Measurements from ENCODE around the gene PSMB2. TPM values are rescaled to one million over a fixed set of nuclear protein-coding genes. Genes with fewer than 3 reads are reported as not detected.
"Not testable (repeated sequence)": the region's sequence is repeated elsewhere in the genome, so short reads cannot be mapped to it uniquely, and the experiment has no call there.

PSMB2 gene
- 59.1 TPM for polyA plus RNA-seq
- long read RNA-seq, donor 1, transcript PSMB2-201 (6 exons, 2,701 nt): major isoform, 24 of 24 reads
- long read RNA-seq, donor 1, partial matches to known transcripts: 0 of 24 reads
- long read RNA-seq, donor 1, other reads (novel, unspliced or antisense): 0 of 24 reads
- long read RNA-seq, donor 2, transcript PSMB2-201 (6 exons, 2,701 nt): major isoform, 54 of 60 reads
- long read RNA-seq, donor 2, partial matches to known transcripts: 6 of 60 reads
- long read RNA-seq, donor 2, other reads (novel, unspliced or antisense): 0 of 60 reads
- long read RNA-seq, donor 3: 0 reads
- long read RNA-seq, donor 4, transcript PSMB2-201 (6 exons, 2,701 nt): major isoform, 5 of 5 reads
- long read RNA-seq, donor 4, partial matches to known transcripts: 0 of 5 reads
- long read RNA-seq, donor 4, other reads (novel, unspliced or antisense): 0 of 5 reads
- long read RNA-seq, donor 5, transcript PSMB2-201 (6 exons, 2,701 nt): major isoform, 34 of 34 reads
- long read RNA-seq, donor 5, partial matches to known transcripts: 0 of 34 reads
- long read RNA-seq, donor 5, other reads (novel, unspliced or antisense): 0 of 34 reads
- long read RNA-seq, donor 6, transcript PSMB2-201 (6 exons, 2,701 nt): major isoform, 44 of 44 reads
- long read RNA-seq, donor 6, partial matches to known transcripts: 0 of 44 reads
- long read RNA-seq, donor 6, other reads (novel, unspliced or antisense): 0 of 44 reads
- long read RNA-seq, donor 7, transcript PSMB2-201 (6 exons, 2,701 nt): major isoform, 28 of 33 reads
- long read RNA-seq, donor 7, partial matches to known transcripts: 5 of 33 reads
- long read RNA-seq, donor 7, other reads (novel, unspliced or antisense): 0 of 33 reads
- long read RNA-seq, donor 8, transcript PSMB2-201 (6 exons, 2,701 nt): major isoform, 85 of 85 reads
- long read RNA-seq, donor 8, partial matches to known transcripts: 0 of 85 reads
- long read RNA-seq, donor 8, other reads (novel, unspliced or antisense): 0 of 85 reads
- long read RNA-seq, donor 9, transcript PSMB2-201 (6 exons, 2,701 nt): major isoform, 58 of 69 reads
- long read RNA-seq, donor 9, partial matches to known transcripts: 11 of 69 reads
- long read RNA-seq, donor 9, other reads (novel, unspliced or antisense): 0 of 69 reads
- long read RNA-seq, donor 10, transcript PSMB2-201 (6 exons, 2,701 nt): major isoform, 78 of 78 reads
- long read RNA-seq, donor 10, partial matches to known transcripts: 0 of 78 reads
- long read RNA-seq, donor 10, other reads (novel, unspliced or antisense): 0 of 78 reads
- long read RNA-seq, donor 11, transcript PSMB2-201 (6 exons, 2,701 nt): major isoform, 42 of 42 reads
- long read RNA-seq, donor 11, partial matches to known transcripts: 0 of 42 reads
- long read RNA-seq, donor 11, other reads (novel, unspliced or antisense): 0 of 42 reads

DNA sequence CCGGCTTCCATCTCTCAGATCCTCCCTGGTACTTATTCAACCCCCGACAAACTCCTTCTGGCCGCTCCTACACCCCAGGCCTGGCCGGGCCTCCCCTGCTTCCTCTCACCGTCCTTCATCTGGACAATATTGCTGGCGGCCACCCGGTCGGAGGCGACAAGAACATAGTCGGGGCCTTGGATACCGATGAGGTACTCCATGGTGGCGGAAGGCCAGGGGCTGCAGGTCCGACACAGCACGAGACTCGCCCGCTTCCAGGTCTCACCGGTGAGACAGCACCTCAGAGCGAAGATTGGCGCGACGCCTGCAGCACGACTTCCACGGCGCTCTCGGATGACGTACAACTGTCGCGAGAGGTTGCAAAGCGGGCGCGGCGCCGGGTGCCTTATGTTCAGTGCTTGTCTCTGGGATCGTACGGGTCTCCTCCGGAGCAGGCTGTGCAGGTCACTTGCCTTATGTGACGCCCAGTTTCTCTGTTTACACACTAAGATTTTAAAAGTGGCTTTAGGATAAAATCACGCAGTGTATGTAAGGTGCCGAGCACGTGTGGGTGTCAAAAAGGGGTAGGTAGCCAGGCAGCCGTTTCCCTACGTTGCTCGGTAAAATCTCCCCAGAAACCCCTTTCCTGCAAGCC, at the start of gene PSMB2:
Gene PSMB2, minus strand, starts transcription at position 294 of the 634 bp plus-strand sequence. Its CDS starts 94 bp downstream, at position 200.
- H3K4me3 ChIP-seq (ENCODE audit: low read length): peak within 1 kb of the TSS; percentile 96
- peak within 1 kb of the TSS; percentile 100 for H3K27ac ChIP-seq (ENCODE audit: low read length)
- H3K4me1 ChIP-seq (ENCODE audit: control insufficient read depth, insufficient read depth, low read length): no peaks in the 10 kb centered on the region
- H3K9me3 ChIP-seq (ENCODE audit: control insufficient read depth, low read depth, low read length): no peaks in the 10 kb centered on the region
- DNase-seq: peak; percentile 97 to 99
- no CpG with 5 or more reads among the region's 43 CpGs for WGBS (ENCODE audit: insufficient coverage, low lambda C conversion rate)
- H3K27me3 ChIP-seq (ENCODE audit: control insufficient read depth, insufficient read depth, low read length): peaks cover 18% of the 10 kb centered on the region
- H3K36me3 ChIP-seq (ENCODE audit: control insufficient read depth, insufficient read depth, low read length): no peaks in the 10 kb centered on the region

DNA sequence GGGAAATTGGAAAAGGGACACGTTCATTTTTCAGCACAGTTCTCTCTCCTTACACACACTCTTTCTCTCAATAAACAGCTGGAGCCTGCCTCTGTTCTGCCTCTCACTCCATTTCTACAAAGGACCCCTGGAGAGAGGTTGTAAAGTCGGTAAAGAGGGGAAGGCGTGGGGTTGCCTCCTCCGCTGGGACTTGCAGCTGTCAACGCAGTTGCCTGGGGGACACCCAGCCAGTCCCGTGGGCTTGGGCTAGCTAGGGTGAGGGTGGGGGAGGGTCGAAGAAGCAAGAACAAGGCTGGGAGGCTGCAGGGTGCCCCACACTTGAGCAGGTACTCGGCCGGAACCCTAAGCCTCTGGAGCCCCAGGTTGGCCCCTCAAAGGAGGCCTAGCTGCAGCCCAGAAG, 49.8 kb upstream of the PSMB2 start:
- WGBS (ENCODE audit: insufficient coverage, low lambda C conversion rate): no CpG with 5 or more reads among the region's 9 CpGs
- H3K27me3 ChIP-seq (ENCODE audit: control insufficient read depth, insufficient read depth, low read length): peaks cover 29% of the 10 kb centered on the region

DNA sequence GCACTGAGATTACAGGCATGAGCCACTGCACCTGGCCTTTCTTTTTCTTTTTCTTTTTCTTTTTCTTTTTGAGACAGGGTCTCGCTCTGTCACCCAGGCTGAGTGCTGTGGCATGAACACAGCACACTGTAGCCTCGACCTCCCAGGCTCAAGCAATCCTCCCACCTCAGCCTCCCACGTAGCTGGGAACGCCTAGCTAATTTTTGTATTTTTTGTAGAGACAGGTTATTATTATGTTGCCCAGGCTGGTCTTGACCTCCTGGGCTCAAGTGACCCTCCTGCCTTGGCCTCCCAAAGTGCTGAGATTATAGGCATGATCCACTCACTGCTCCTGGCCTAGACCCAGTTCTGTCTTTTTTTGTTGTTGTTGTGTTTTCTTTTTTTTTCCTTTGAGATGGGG, 48.8 kb upstream of the PSMB2 start:
- 83% methylated on average over 1 of the region's 4 CpGs for WGBS (ENCODE audit: insufficient coverage, low lambda C conversion rate)
- not testable (repeated sequence) for H3K9me3 ChIP-seq (ENCODE audit: control insufficient read depth, low read depth, low read length); H3K4me1 ChIP-seq (ENCODE audit: control insufficient read depth, insufficient read depth, low read length); H3K4me3 ChIP-seq (ENCODE audit: low read length); H3K36me3 ChIP-seq (ENCODE audit: control insufficient read depth, insufficient read depth, low read length); DNase-seq; H3K27ac ChIP-seq (ENCODE audit: low read length)
- peaks cover 31% of the 10 kb centered on the region for H3K27me3 ChIP-seq (ENCODE audit: control insufficient read depth, insufficient read depth, low read length)

More for the DNA sequence above, 49.8 kb upstream of the PSMB2 start:
- no peak overlapping the region for H3K4me3 ChIP-seq (ENCODE audit: low read length)
- no peaks in the 10 kb centered on the region for H3K36me3 ChIP-seq (ENCODE audit: control insufficient read depth, insufficient read depth, low read length)
- no peaks in the 10 kb centered on the region for H3K9me3 ChIP-seq (ENCODE audit: control insufficient read depth, low read depth, low read length)
- DNase-seq: no peak
- no peak overlapping the region for H3K27ac ChIP-seq (ENCODE audit: low read length)
- no peaks in the 10 kb centered on the region for H3K4me1 ChIP-seq (ENCODE audit: control insufficient read depth, insufficient read depth, low read length)

DNA sequence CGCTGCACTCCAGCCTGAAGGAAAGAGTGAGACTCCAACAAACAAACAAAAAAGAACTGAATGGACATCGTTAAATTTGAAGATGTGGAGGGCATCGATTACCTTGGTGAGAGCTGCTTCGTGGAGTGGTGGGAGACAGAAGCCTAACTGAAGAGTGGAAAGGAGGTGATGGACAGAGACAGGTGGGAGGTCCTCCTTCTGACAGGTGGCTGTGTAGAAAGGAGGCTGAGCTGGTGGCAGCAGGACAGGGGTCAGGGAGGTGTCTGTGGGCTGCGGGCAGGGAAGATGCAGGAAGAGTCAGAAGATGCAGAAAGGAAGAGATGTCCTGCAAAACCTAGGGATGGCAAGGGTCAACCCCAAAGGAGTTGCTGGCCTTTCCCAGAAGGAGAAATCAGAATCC, 46.8 kb upstream of the PSMB2 start:
- Histone ChIP-seq H3K27me3 (ENCODE audit: control insufficient read depth, insufficient read depth, low read length) (peaks cover 49% of the 10 kb centered on the region), H3K36me3 (ENCODE audit: control insufficient read depth, insufficient read depth, low read length) (no peaks in the 10 kb centered on the region), H3K4me3 (ENCODE audit: low read length) (no peak overlapping the region), H3K4me1 (ENCODE audit: control insufficient read depth, insufficient read depth, low read length) (no peaks in the 10 kb centered on the region), H3K9me3 (ENCODE audit: control insufficient read depth, low read depth, low read length) (no peaks in the 10 kb centered on the region), H3K27ac (ENCODE audit: low read length) (no peak overlapping the region)
- WGBS (ENCODE audit: insufficient coverage, low lambda C conversion rate): no CpG with 5 or more reads among the region's 5 CpGs
- no peak for DNase-seq

DNA sequence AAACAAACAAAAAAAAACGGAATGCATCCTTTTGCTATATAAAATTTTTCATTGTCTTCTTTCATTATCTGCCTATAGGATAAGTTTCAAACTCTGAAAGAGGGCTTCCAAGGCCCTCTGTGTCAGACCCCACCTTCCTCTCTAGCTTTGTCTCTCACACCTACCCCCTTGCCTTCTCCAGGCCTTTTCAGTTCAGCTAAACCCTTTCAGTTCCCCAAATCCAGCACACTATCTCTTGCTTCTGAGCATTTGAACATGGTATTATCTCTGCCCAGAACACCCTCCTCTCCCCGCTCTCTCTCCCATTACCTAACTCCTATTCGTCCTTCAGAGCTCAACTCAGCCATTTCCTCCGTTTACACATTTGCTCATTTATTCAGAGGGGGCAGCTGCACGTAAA, 41.7 kb upstream of the PSMB2 start:
- WGBS (ENCODE audit: insufficient coverage, low lambda C conversion rate): 50% methylated on average over 2 of the region's 5 CpGs
- H3K9me3 ChIP-seq (ENCODE audit: control insufficient read depth, low read depth, low read length): no peaks in the 10 kb centered on the region
- peaks cover 33% of the 10 kb centered on the region for H3K27me3 ChIP-seq (ENCODE audit: control insufficient read depth, insufficient read depth, low read length)
- no peaks in the 10 kb centered on the region for H3K4me1 ChIP-seq (ENCODE audit: control insufficient read depth, insufficient read depth, low read length)
- no peak for DNase-seq
- H3K4me3 ChIP-seq (ENCODE audit: low read length): no peak overlapping the region
- no peaks in the 10 kb centered on the region for H3K36me3 ChIP-seq (ENCODE audit: control insufficient read depth, insufficient read depth, low read length)
- H3K27ac ChIP-seq (ENCODE audit: low read length): no peak overlapping the region

DNA sequence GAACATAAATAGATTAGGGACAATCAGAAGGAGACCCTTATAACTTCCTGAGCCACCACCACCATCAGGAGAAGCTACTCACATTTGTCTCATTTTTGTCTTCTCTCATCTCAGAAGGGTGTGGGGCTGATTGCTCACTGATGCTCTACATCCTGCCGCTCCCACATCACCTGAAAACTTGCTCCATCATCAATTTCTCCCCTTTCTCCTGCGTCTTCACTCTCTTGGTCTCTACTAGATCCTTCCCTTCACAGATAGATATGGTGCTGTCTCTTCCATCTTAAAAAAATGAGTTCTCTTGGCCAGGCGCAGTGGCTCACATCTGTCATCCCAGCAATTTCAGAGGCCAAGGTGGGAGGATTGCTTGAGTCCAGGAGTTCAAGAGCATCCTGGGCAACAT, 38.9 kb upstream of the PSMB2 start:
- H3K4me1 ChIP-seq (ENCODE audit: control insufficient read depth, insufficient read depth, low read length): no peaks in the 10 kb centered on the region
- peaks cover 33% of the 10 kb centered on the region for H3K27me3 ChIP-seq (ENCODE audit: control insufficient read depth, insufficient read depth, low read length)
- H3K9me3 ChIP-seq (ENCODE audit: control insufficient read depth, low read depth, low read length): no peaks in the 10 kb centered on the region
- H3K27ac ChIP-seq (ENCODE audit: low read length): no peak overlapping the region
- H3K4me3 ChIP-seq (ENCODE audit: low read length): no peak overlapping the region
- H3K36me3 ChIP-seq (ENCODE audit: control insufficient read depth, insufficient read depth, low read length): no peaks in the 10 kb centered on the region
- 100% methylated on average over 1 of the region's 3 CpGs for WGBS (ENCODE audit: insufficient coverage, low lambda C conversion rate)
- no peak for DNase-seq

DNA sequence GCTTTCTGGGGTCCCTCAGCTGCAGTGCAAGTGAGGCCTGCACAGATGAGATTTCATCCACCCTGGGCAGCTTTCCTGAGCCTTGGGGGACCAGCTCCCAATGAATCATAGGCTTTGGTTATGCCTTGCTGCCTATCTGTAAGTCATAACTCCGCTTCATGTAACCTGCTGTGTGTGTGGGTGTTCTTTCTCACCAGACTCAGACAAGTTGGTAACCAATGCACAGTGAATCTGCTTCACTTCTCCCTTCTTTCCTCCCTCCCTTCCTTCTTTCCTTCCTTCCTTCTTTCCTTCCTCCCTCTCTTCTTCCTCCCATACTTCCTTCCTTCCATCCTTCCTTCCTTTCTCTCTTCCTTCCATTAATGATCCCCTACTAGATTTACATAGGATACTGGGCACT, 34.4 kb upstream of the PSMB2 start:
- peaks cover 21% of the 10 kb centered on the region for H3K27me3 ChIP-seq (ENCODE audit: control insufficient read depth, insufficient read depth, low read length)
- WGBS (ENCODE audit: insufficient coverage, low lambda C conversion rate): no CpG with 5 or more reads among the region's 1 CpG
- DNase-seq: no peak

DNA sequence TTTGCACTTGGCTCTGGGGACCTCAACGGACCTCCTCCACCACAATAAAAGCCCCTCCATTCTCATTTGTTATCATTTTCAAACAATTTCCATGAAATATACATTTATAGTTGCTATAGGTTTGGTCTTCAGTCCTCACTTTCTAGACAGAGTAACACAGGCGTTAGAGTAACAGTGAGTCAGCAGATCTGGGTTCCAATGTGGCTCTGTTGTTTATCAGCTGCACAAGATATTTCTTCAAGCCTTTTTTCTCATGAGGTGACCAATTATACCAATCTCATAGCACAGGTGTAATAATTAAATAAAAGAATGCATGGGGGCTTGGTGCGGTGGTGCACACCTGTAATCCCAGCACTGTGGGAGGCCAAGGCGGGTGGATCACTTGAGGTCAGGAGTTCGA, 32.8 kb upstream of the PSMB2 start:
- no peak for DNase-seq
- no peaks in the 10 kb centered on the region for H3K4me1 ChIP-seq (ENCODE audit: control insufficient read depth, insufficient read depth, low read length)
- peaks cover 21% of the 10 kb centered on the region for H3K27me3 ChIP-seq (ENCODE audit: control insufficient read depth, insufficient read depth, low read length)
- H3K36me3 ChIP-seq (ENCODE audit: control insufficient read depth, insufficient read depth, low read length): no peaks in the 10 kb centered on the region
- WGBS (ENCODE audit: insufficient coverage, low lambda C conversion rate): 80% methylated on average over 2 of the region's 5 CpGs
- no peaks in the 10 kb centered on the region for H3K9me3 ChIP-seq (ENCODE audit: control insufficient read depth, low read depth, low read length)
- H3K27ac ChIP-seq (ENCODE audit: low read length): no peak overlapping the region
- no peak overlapping the region for H3K4me3 ChIP-seq (ENCODE audit: low read length)

More for the DNA sequence above, 34.4 kb upstream of the PSMB2 start:
- Histone ChIP-seq H3K4me3 (ENCODE audit: low read length) (no peak overlapping the region), H3K27ac (ENCODE audit: low read length) (no peak overlapping the region), H3K4me1 (ENCODE audit: control insufficient read depth, insufficient read depth, low read length) (no peaks in the 10 kb centered on the region), H3K36me3 (ENCODE audit: control insufficient read depth, insufficient read depth, low read length) (no peaks in the 10 kb centered on the region), H3K9me3 (ENCODE audit: control insufficient read depth, low read depth, low read length) (no peaks in the 10 kb centered on the region)

DNA sequence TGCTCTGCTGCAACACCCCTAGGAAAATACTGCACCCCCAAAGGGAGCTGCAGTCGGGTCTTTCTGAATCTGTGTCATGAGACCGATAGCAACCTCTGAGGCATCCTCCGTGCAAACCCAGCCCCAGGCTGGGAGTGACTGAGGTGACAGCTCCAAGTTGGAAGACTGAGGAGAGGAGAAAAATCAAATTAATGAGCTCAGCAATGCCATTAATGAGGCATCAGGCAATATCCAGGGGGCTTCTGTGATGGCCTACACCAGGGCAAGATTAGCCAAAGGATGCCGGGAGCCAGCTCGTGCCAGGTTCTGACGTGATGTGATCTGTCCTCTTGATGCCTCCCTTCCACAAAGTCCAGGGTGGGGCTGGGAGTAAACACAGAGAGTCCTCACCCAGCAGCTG, 30.8 kb upstream of the PSMB2 start:
- no peaks in the 10 kb centered on the region for H3K36me3 ChIP-seq (ENCODE audit: control insufficient read depth, insufficient read depth, low read length)
- whole genome bisulfite sequencing (ENCODE audit: insufficient coverage, low lambda C conversion rate): no CpG with 5 or more reads among the region's 6 CpGs

More for the DNA sequence above, 30.8 kb upstream of the PSMB2 start:
- Histone ChIP-seq H3K4me3 (ENCODE audit: low read length) (no peak overlapping the region), H3K9me3 (ENCODE audit: control insufficient read depth, low read depth, low read length) (no peaks in the 10 kb centered on the region), H3K27ac (ENCODE audit: low read length) (no peak overlapping the region), H3K27me3 (ENCODE audit: control insufficient read depth, insufficient read depth, low read length) (peaks cover 25% of the 10 kb centered on the region), H3K4me1 (ENCODE audit: control insufficient read depth, insufficient read depth, low read length) (no peaks in the 10 kb centered on the region)
- no peak for DNase-seq
